SKM-1 treated with dmso at 0.1 percent for 144 hours (cell line): ENCODE measurements around the gene ADCY5.

Experiments used
- DNase-seq: peaks from one replicate; lab custom pipeline; 2025; ENCODE audit not compliant: unreplicated experiment; lab: John Stamatoyannopoulos, UW

Gene ADCY5

DNA sequence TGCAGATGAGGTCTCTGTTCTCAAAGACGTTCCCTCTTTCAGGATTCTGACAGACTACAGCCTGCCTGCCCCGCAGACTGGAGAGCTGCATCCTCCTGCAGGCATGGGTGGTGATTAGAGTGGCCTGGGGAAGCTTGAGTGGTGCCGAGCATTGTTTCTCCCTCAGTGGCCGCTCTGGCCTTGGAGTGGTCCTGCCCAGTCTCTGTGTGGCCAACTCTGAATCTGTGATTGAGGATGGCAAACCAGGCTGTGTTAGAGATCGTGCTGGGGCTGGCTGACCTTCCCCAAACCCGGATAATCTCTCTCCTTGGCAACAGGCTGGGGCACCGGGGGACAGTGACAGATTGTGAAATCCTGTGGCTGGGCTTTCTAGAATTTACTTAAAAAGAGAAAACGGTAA is 11.0 kb upstream of the ADCY5 start:
- DNase-seq = peak; percentile 69

DNA sequence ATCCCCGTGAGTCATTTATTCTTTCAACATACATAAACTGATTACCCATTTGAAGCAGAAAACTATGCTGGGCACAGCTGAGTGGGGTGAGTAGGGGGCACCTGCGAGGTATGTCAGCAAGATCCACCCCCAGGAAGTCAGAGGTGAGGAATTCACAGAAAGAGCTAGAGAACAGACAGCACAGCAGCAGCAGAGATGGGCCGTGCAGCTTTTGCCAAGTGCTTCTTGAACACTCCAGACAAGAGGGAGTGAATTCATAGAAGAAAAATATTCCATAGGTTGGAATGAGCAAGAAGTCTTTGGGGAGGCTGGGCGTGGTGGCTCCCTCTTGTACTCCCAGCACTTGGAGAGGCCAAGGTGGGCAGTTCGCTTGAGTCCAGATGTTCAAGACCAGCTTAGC is 9.4 kb upstream of the ADCY5 start:
- no peak for DNase-seq

GRCh38 chr3:123457841-123458240 is 9.0 kb upstream of the ADCY5 start:
- no peak for DNase-seq

GRCh38 chr3:123453675-123454074 is 4.8 kb upstream of the ADCY5 start:
- no peak for DNase-seq

DNA sequence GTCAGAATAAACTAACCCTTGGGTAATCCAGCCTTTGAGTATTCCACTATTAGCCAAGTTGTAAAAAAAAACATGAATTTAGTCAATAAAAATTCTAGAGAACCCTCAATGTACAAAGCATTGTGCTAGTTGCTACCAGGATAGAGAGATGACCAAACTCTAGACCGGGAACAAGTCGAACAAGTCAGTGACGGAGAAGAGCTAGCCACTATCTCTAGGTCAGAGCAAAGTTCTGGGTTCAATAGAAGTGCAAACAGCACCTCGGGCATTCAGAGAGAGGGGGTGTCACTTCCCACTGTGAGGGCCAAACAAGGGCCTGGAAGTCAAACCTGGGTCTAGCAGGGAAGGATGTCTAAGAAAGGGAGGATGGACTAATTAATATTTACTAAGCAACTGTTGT is 2.3 kb upstream of the ADCY5 start:
- DNase-seq = no peak

- DNase-seq = no peak
These were observed 1.2 kb upstream of the ADCY5 start for GRCh38 chr3:123449997-123450604.

GRCh38 chr3:123449102-123449996 is 459 bp upstream of the ADCY5 start:
- no peak for DNase-seq

GRCh38 chr3:123447749-123448517 is 957 bp downstream of the ADCY5 start:
- peak; percentile 33 for DNase-seq

- DNase-seq = no peak
These were observed 1.5 kb downstream of the ADCY5 start for GRCh38 chr3:123447416-123447748.

GRCh38 chr3:123446610-123447109 is 2.2 kb downstream of the ADCY5 start:
- no peak for DNase-seq

DNA sequence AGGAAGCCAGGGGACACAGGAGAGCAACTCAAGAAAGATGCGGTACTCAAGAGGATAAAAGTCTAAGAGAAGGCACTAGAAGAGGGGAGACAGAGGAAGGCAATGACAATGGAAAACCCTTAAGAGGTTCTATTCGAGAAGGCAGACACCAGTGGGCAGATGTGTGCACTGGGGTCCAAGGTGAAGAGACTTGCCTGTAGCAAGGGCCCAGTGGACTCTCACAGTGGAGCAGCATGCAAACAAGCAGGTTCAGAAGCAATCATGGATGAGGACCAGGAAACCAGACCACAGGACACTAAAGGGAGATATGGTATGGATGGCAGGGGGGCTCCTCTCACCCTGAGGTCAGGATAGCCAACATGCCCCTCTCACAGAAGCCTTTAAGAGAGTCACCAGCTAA is 2.7 kb downstream of the ADCY5 start:
- DNase-seq = no peak

GRCh38 chr3:123445702-123446101 is 3.2 kb downstream of the ADCY5 start:
- DNase-seq = no peak

DNA sequence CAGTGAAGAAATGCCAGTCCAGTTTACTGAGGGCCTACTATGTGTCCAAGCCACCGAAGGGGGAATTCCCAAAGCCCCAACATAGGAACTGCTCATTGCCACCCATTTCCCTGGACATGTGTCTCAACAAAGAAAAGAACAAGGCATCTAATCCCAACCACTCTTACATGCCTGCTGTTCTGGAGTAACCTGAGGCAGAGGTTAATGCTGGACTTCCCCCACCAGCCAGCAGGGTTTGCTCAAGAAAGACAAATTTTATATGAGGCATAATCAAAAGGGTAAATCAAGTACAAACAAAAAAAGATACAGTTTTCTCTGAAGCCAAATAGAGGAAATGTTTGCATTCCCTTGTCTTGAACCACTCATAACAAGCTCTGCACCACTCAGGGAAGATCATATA is 4.1 kb downstream of the ADCY5 start:
- no peak for DNase-seq

- no peak for DNase-seq
These were observed 4.9 kb downstream of the ADCY5 start for GRCh38 chr3:123444023-123444422.

DNA sequence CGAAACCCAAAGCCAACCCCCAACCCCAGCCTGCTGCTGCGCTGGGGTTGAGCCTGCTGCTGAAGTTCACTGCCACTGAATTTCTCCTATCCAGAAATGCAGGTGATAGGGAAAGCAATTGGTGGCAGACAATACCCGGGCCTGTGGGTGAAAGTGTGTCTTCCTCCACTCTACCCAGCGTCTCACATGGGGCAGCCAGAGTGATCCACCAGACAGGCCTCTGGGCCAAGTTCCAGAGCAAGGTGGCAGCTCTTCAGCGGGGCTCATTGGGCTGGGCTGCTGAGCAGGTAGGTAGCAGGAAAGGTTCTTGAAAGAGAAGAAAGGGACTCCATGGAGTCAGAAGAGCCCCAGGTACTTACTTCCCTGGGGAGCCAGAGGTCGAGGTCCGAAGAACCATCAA is 6.0 kb downstream of the ADCY5 start:
- no peak for DNase-seq

DNA sequence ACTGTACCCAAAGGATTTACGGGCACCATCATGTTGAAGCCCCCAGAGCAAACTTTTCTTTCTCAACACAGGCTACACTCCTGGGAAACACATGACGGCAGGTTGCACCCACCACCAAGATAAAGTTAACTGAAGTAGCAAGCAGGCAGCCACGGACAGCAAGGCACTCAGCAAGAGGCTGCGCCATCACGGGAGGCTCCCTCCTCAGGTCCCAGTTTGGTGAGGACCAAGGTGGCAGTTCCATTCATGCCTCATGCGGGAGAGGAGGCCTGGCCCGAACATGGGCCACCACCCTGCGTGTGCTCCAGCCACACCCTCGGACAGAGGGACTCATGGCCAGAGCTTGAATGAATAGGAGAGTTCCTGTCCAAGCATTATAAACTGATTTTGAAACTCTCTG is 6.8 kb downstream of the ADCY5 start:
- DNase-seq = no peak

DNA sequence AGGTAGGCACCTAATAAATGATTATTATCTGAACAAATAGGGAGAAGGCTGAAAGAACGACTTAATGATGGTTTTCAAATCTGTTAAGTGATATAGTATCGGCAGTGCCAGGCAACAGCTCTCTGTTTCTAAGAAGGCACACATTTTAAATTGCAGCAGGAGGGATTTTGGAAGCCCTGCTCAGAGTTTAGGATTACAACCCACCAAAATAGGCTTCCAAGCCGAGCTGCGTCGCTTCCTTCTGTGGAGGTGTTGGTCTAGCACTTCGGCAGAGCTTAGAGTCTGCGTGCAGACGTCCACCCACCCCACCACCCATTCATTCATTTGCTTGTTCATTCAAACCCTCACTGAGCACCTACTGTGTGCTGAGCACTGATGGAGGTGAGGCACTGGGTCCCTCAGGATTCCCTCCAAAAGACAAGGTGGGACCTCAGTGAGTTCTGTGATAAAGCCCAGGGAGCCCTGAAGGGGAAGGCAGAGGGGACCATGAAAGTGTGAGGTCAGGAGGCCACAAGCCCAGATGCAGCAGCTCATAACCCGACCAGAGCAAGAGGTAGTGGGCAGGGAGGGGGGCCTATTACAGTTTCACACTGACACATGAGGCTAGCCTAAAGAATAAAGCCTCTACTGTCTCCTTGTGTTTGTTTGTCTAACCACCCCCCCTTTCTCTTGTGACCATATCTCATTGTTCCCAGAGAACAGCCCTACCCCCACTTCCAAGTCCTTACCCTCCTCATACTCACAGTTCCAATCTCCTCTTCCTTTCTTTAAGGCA is 8.9 kb downstream of the ADCY5 start:
- no peak for DNase-seq

DNA sequence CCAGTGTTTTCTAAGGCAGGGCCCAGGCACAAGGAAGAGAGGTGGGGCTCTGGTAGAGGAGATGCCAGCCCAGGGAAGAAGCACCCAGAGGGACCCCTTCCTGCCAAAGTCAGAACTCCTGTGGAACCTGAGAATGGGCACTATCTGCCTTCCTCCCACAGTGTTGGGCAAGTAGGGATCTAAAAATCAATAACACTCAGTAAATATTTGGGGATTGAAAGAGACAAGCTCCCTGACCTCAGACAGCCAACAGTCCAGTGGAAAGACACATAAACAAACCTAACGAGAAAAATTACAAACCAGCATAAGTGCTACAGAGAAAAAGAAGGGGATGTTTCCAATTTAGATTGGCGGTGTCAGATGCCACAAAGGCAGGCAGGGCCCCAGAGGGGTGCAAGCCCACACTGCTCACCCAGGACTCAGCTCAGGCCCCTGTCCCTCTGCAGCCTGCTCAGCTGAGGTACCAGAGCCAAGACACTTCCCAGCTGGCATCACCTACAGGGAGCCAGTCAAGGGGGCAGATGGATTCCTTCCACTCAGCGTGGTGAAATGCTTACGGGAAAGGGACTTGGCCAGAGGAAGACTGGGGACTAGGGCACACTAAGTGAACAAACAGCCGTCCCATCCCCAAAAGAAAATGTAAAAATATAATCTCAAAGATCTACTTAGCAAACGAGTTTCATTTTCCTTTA is 15.9 kb downstream of the ADCY5 start:
- DNase-seq = no peak

DNA sequence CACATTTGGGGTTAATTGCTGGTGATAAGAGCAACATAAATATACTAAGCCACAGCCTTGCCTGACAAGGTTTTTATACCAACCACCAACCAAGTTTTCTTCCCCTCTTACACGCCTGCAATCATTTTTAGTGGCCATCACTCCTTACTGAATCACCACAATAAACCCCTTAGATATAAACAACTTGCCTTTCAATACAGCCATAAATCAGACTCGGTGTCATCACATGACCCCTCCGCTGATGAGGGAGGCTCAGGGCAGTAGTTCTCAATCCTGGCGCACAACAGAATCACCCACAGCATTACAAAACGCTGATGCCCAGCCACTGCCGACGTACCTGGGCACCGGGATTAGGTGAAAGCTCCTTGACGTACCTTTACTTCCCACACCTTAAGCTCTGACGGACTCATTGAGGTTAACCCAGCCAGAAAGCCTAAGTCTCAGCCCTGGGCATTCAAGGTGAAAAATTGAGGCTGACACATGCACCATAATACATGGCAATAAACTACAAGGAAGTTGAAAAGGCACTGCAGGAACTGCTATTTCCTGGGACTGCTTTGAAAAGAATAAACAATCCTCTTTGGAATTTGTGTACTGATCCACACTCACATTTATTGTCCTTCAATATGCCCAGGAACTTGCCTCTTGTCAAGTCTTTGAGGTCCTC is 17.1 kb downstream of the ADCY5 start:
- no peak for DNase-seq
